ENCODE data around the gene MFNG.
"Not testable (repeated sequence)": the region's sequence is repeated elsewhere in the genome, so short reads cannot be mapped to it uniquely, and the experiment has no call there.

Gene MFNG

GRCh38 chr22:37476389-37477329 is 9.5 kb downstream of the MFNG start:
- in situ Hi-C loops (cut with HindIII; ENCODE audit: low sequenced_read_pairs), result no loop called here

GRCh38 chr22:37474447-37475090 is 11.6 kb downstream of the MFNG start:
- in situ Hi-C loops (cut with HindIII; ENCODE audit: low sequenced_read_pairs), result no loop called here

GRCh38 chr22:37473437-37473946 is 12.7 kb downstream of the MFNG start:
- in situ Hi-C loops (cut with HindIII; ENCODE audit: low sequenced_read_pairs), result no loop called here

- in situ Hi-C loops (cut with HindIII; ENCODE audit: low sequenced_read_pairs), result no loop called here
Observed at GRCh38 chr22:37472418-37473006, 13.7 kb downstream of the MFNG start.

- in situ Hi-C loops (cut with HindIII; ENCODE audit: low sequenced_read_pairs), result no loop called here
Observed at GRCh38 chr22:37471727-37472417, 14.3 kb downstream of the MFNG start.

- in situ Hi-C loops (cut with HindIII; ENCODE audit: low sequenced_read_pairs), result no loop called here
Observed at GRCh38 chr22:37470087-37470445, 16.1 kb downstream of the MFNG start.

GRCh38 chr22:37469416-37470086 is 16.6 kb downstream of the MFNG start:
- in situ Hi-C loops (cut with HindIII; ENCODE audit: low sequenced_read_pairs), result no loop called here

- in situ Hi-C loops (cut with HindIII; ENCODE audit: low sequenced_read_pairs), result not testable (repeated sequence)
Observed at GRCh38 chr22:37468201-37468695, 17.9 kb downstream of the MFNG start.

- in situ Hi-C loops (cut with HindIII; ENCODE audit: low sequenced_read_pairs), result no loop called here
Observed at GRCh38 chr22:37467391-37467955, 18.7 kb downstream of the MFNG start.

GRCh38 chr22:37464181-37464580 is 22.0 kb downstream of the MFNG start:
- in situ Hi-C loops (cut with HindIII; ENCODE audit: low sequenced_read_pairs), result no loop called here

- in situ Hi-C loops (cut with HindIII; ENCODE audit: low sequenced_read_pairs), result no loop called here
Observed at GRCh38 chr22:37462983-37463382, 23.2 kb downstream of the MFNG start.

GRCh38 chr22:37462436-37462835 is 23.7 kb downstream of the MFNG start:
- in situ Hi-C loops (cut with HindIII; ENCODE audit: low sequenced_read_pairs), result no loop called here

- in situ Hi-C loops (cut with HindIII; ENCODE audit: low sequenced_read_pairs), result no loop called here
Observed at GRCh38 chr22:37461961-37462360, 24.2 kb downstream of the MFNG start.

- in situ Hi-C loops (cut with HindIII; ENCODE audit: low sequenced_read_pairs), result no loop called here
Observed at GRCh38 chr22:37460684-37461083, 25.5 kb downstream of the MFNG start.

GRCh38 chr22:37459206-37459605 is 27.0 kb downstream of the MFNG start:
- in situ Hi-C loops (cut with HindIII; ENCODE audit: low sequenced_read_pairs), result no loop called here

- in situ Hi-C loops (cut with HindIII; ENCODE audit: low sequenced_read_pairs), result no loop called here
Observed at GRCh38 chr22:37457093-37457893, 28.9 kb downstream of the MFNG start.

GRCh38 chr22:37456346-37456745 is 29.8 kb downstream of the MFNG start:
- in situ Hi-C loops (cut with HindIII; ENCODE audit: low sequenced_read_pairs), result no loop called here

- in situ Hi-C loops (cut with HindIII; ENCODE audit: low sequenced_read_pairs), result no loop called here
Observed at GRCh38 chr22:37455896-37456295, 30.3 kb downstream of the MFNG start.

All from DLD1 (cell line).